Lower lobe of right lung (tissue), 2 donors: ENCODE data around the gene EOLA2. TPM values are rescaled to one million over a fixed set of nuclear protein-coding genes. Genes with fewer than 3 reads are reported as not detected.

Experiments
- ATAC-seq, 2 donors: fragments of 200-7000 bp; cut with Tn5 transposase; one replicate each; pipeline ENCODE4 v1.9.1; 2020 to 2022; ENCODE audit warnings: mild to moderate bottlenecking in 2 of 2, moderate library complexity in 2 of 2
- DNase-seq: peaks from one replicate; pipeline ENCODE4 v3.0.0-alpha.2; 2020
- H3K27ac ChIP-seq: fragments of 200-600 bp; one replicate; pipeline ENCODE4 v1.8.0; 2022
- H3K27me3 ChIP-seq: fragments of 200-600 bp; one replicate; pipeline ENCODE4 v1.8.0; 2022; ENCODE audit warnings: low read depth
- H3K36me3 ChIP-seq: fragments of 200-600 bp; one replicate; pipeline ENCODE4 v1.8.0; 2022; ENCODE audit warnings: mild to moderate bottlenecking
- H3K4me1 ChIP-seq: fragments of 200-600 bp; one replicate; pipeline ENCODE4 v1.8.0; 2022
- H3K4me3 ChIP-seq: fragments of 200-600 bp; one replicate; pipeline ENCODE4 v1.8.0; 2022; ENCODE audit warnings: mild to moderate bottlenecking
- H3K9me3 ChIP-seq: fragments of 200-600 bp; one replicate; pipeline ENCODE4 v1.8.0; 2022
- intact Hi-C: fragments of 100-400 bp; cut with DNase I; formaldehyde crosslinking; loops from one replicate; pipeline ENCODE4 v1.11.0; 2022
- total RNA-seq: library from RNA; stranded (reverse); fragmentation: NEBNext Ultra II Directional; extraction: Animal tissue kit (Norgen Biotek cat#: 25700); gene quantifications from one replicate; pipeline ENCODE4 v1.2.1, GENCODE V29; 2021
- TF ChIP-seq, protein P1 (sequence below): fragments of 200-600 bp; IDR thresholded peaks from one replicate; pipeline ENCODE4 v1.8.0; 2022; ENCODE audit warnings: antibody characterized with exemption, mild to moderate bottlenecking
- donor health status: DM: no; HTN: yes; CAD: no; lungs with severe emphysema.

The EOLA2 gene
- total RNA-seq, 1 donor from 2014 or later: 21.7 TPM

DNA sequence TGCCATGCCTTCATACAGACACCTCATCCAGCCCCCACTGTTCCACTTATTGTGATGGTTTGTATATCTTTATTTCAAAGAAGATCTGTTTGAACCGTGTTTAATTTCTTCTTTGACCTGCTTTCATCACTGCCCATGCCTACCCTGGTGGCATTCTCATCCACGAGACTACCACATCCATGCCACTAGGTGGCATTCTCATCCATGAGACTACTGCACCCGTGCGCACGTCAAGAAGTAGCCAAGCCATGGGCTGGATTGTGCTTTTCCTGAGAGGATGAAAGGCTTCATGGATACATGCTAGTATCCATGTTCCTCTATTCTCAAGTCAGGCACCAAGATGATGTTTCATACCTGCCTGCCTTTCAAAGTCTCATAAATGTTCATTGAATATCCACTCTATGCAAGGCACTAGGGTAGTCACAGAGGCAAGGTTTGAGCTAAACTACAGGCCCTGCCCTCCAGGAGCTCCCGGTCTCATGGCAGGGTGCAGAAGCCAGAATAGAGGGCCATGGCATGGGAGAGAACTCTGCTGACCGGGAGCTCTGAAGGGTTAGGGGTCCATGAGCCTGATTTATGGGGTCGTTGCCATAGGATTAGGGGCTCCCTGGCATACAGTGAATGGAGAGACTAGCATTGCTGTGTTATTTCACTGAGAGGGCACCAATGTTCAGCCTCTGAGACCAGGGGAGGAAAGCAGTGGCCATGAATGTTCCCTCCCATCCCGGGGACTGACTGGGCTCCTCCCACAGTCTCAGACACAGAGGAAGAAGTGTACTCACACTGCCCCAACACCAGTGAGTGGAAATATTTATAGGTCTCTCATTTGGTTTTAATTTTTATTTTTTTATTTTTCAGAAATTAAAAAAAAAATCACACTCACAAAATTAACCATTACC lies 24.8 kb upstream of the EOLA2 start:
- Histone ChIP-seq H3K27me3 (no peaks in the 10 kb centered on the region), H3K4me3 (no peak overlapping the region), H3K9me3 (no peaks in the 10 kb centered on the region), H3K4me1 (no peaks in the 10 kb centered on the region), H3K36me3 (no peaks in the 10 kb centered on the region), H3K27ac (no peak overlapping the region)
- ATAC-seq (peak; percentile 81 to 89), DNase-seq (no peak)
- TF ChIP-seq, protein P1, sequence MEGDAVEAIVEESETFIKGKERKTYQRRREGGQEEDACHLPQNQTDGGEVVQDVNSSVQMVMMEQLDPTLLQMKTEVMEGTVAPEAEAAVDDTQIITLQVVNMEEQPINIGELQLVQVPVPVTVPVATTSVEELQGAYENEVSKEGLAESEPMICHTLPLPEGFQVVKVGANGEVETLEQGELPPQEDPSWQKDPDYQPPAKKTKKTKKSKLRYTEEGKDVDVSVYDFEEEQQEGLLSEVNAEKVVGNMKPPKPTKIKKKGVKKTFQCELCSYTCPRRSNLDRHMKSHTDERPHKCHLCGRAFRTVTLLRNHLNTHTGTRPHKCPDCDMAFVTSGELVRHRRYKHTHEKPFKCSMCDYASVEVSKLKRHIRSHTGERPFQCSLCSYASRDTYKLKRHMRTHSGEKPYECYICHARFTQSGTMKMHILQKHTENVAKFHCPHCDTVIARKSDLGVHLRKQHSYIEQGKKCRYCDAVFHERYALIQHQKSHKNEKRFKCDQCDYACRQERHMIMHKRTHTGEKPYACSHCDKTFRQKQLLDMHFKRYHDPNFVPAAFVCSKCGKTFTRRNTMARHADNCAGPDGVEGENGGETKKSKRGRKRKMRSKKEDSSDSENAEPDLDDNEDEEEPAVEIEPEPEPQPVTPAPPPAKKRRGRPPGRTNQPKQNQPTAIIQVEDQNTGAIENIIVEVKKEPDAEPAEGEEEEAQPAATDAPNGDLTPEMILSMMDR: peak; percentile 60
- intact Hi-C loops: no loop called here

- H3K27me3 ChIP-seq: no peaks in the 10 kb centered on the region
- TF ChIP-seq, protein P1: no peak
- DNase-seq (no peak), ATAC-seq (no peak)
- H3K9me3 ChIP-seq: no peaks in the 10 kb centered on the region
- H3K27ac ChIP-seq: no peak overlapping the region
- H3K4me3 ChIP-seq: no peak overlapping the region
- H3K36me3 ChIP-seq: no peaks in the 10 kb centered on the region
- H3K4me1 ChIP-seq: no peaks in the 10 kb centered on the region
- intact Hi-C loops: no loop called here
These were observed 23.7 kb upstream of the EOLA2 start for GRCh38 chrX:149962010-149962409.

GRCh38 chrX:149961572-149961971 lies 23.3 kb upstream of the EOLA2 start:
- ATAC-seq (peak in 1 of 2 donors; percentile 55), DNase-seq (no peak)
- no peak overlapping the region for H3K27ac ChIP-seq
- H3K4me3 ChIP-seq: no peak overlapping the region
- no peaks in the 10 kb centered on the region for H3K27me3 ChIP-seq
- no peaks in the 10 kb centered on the region for H3K36me3 ChIP-seq
- intact Hi-C loops: no loop called here
- no peaks in the 10 kb centered on the region for H3K4me1 ChIP-seq
- TF ChIP-seq, protein P1: no peak
- H3K9me3 ChIP-seq: no peaks in the 10 kb centered on the region

- TF ChIP-seq, protein P1: peak; percentile 36
- Histone ChIP-seq H3K9me3 (no peaks in the 10 kb centered on the region), H3K4me1 (no peaks in the 10 kb centered on the region), H3K4me3 (no peak overlapping the region), H3K27me3 (no peaks in the 10 kb centered on the region), H3K36me3 (peaks cover 13% of the 10 kb centered on the region), H3K27ac (no peak overlapping the region)
- peak in 1 of 2 donors; percentile 59 for ATAC-seq
- intact Hi-C loops: no loop called here
- DNase-seq: no peak
These were observed 12.4 kb upstream of the EOLA2 start for GRCh38 chrX:149950681-149951080.

DNA sequence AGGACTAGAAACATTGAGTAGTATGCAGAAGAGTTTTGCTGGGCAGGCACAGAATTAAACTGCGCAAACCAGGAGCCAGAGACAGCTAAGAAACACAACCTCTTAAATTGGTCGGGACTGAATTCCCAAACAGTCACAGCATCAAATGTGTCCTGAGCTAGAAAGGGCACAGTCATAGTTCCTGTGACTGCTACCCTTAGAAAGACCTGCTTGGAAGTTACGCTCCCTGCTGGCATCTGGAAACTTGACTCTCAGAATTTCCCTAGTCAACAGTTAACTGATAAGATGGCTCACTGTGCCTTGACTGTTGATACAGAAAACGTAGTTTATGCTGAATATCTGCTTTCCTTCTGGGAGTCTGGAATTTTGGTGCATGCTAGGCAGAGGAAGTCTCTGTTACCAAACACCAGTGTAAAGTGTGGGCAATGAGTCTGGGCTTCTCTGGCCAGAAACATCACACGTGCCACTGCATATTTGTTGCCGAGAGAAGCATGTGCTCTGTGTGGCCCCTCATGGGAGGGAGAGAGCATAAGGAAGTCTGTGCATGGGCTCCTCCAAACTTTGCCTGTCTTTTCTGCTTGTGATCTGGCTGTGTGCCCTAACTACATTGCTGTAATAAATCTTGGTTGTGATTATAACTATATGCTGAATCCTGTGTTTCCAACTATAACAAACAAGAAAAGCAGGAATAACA lies 11.6 kb upstream of the EOLA2 start:
- no peaks in the 10 kb centered on the region for H3K27me3 ChIP-seq
- DNase-seq (no peak), ATAC-seq (no peak)
- H3K36me3 ChIP-seq: peaks cover 13% of the 10 kb centered on the region
- H3K9me3 ChIP-seq: no peaks in the 10 kb centered on the region
- TF ChIP-seq, protein P1: no peak
- H3K4me3 ChIP-seq: no peak overlapping the region
- intact Hi-C loops: no loop called here
- no peak overlapping the region for H3K27ac ChIP-seq
- no peaks in the 10 kb centered on the region for H3K4me1 ChIP-seq
